Measurements from ENCODE around the gene SLC34A1. TPM values are rescaled to one million over a fixed set of nuclear protein-coding genes. Genes with fewer than 3 reads are reported as not detected.

Gene SLC34A1
- total RNA-seq, 6 donors from 2014 or later = not detected

- DNase-seq = peak; percentile 98 to 100
- TF ChIP-seq CTCF (IDR thresholded peaks at IDR 0.05) (peak in 2 of 6 experiments; percentile 9 to 20), POLR2A (IDR thresholded peaks at IDR 0.05) (peak in 3 of 4 donors; percentile 56 to 95 (median 58)), EP300 (IDR thresholded peaks at IDR 0.05) (no peak), POLR2AphosphoS5 (IDR thresholded peaks at IDR 0.05) (peak; percentile 78 to 79)
- H3K4me1 ChIP-seq = peaks cover 43 to 50% (median 47%) of the 10 kb centered on the region in 4 donors
- ATAC-seq (ENCODE audit: low FRiP score in 2 of 2) = peak; percentile 96 to 99
- peaks cover 0 to 8% (median 6%) of the 10 kb centered on the region in 4 donors for H3K36me3 ChIP-seq
- H3K9me3 ChIP-seq = no peaks in the 10 kb centered on the region
- H3K27ac ChIP-seq = peak overlapping the region; percentile 91 to 94 (median 92)
- no peaks in the 10 kb centered on the region for H3K27me3 ChIP-seq
- WGBS, 2 donors = 0% methylated on average over 20 to 52 of the region's 52 CpGs
- H3K4me3 ChIP-seq = peak overlapping the region; percentile 36 to 89 (median 60)
These were observed 41.7 kb downstream of the SLC34A1 start for GRCh38 chr5:177425801-177426565.

- H3K36me3 ChIP-seq = peaks cover 0 to 14% (median 12%) of the 10 kb centered on the region in 4 donors
- peak within 1 kb of the TSS; percentile 62 to 90 (median 85) for H3K4me3 ChIP-seq
- peak in 1 of 2 donors; percentile 0 for ATAC-seq (ENCODE audit: low FRiP score in 2 of 2)
- WGBS, 2 donors = 2% methylated on average over 25 to 41 of the region's 82 CpGs
- no peaks in the 10 kb centered on the region for H3K27me3 ChIP-seq
- no peaks in the 10 kb centered on the region for H3K9me3 ChIP-seq
- peak in 2 of 6 experiments; percentile 30 to 38 for TF ChIP-seq CTCF (IDR thresholded peaks at IDR 0.05)
- TF ChIP-seq POLR2A (IDR thresholded peaks at IDR 0.05) = peak in 3 of 4 donors; percentile 40 to 41 (median 40)
- no peak for TF ChIP-seq EP300 (IDR thresholded peaks at IDR 0.05)
- no peak for TF ChIP-seq POLR2AphosphoS5 (IDR thresholded peaks at IDR 0.05)
- DNase-seq = peak; percentile 57 to 95
- peaks cover 47 to 57% (median 53%) of the 10 kb centered on the region in 4 donors for H3K4me1 ChIP-seq
- H3K27ac ChIP-seq = peak within 1 kb of the TSS; percentile 91 to 94 (median 94)
These were observed 42.5 kb downstream of the SLC34A1 start, which contains the start of gene GRK6 for GRCh38 chr5:177426566-177427210. Gene GRK6 (plus strand): TSS chr5:177426676. CDS start chr5:177426846, 170 bp downstream.

GRCh38 chr5:177427211-177427822, 43.1 kb downstream of the SLC34A1 start:
- Histone ChIP-seq H3K9me3 (no peaks in the 10 kb centered on the region), H3K27me3 (no peaks in the 10 kb centered on the region), H3K4me3 (peak overlapping the region; percentile 62 to 90 (median 85)), H3K36me3 (peaks cover 2 to 21% (median 18%) of the 10 kb centered on the region in 4 donors), H3K4me1 (peaks cover 49 to 63% (median 57%) of the 10 kb centered on the region in 4 donors), H3K27ac (peak overlapping the region; percentile 90 to 94 (median 92))
- no peak for TF ChIP-seq POLR2A (IDR thresholded peaks at IDR 0.05)
- no peak for TF ChIP-seq POLR2AphosphoS5 (IDR thresholded peaks at IDR 0.05)
- TF ChIP-seq CTCF (IDR thresholded peaks at IDR 0.05) = no peak
- no peak for TF ChIP-seq EP300 (IDR thresholded peaks at IDR 0.05)
- ATAC-seq (ENCODE audit: low FRiP score in 2 of 2) (no peak), DNase-seq (no peak)
- 14% methylated on average over 11 of the region's 11 CpGs; no CpG with 5 or more reads in 1 of the 2 donors for WGBS, 2 donors

GRCh38 chr5:177427919-177428573, 43.8 kb downstream of the SLC34A1 start:
- ATAC-seq (ENCODE audit: low FRiP score in 2 of 2) = no peak
- peak overlapping the region; percentile 90 to 94 (median 92) for H3K27ac ChIP-seq
- TF ChIP-seq POLR2AphosphoS5 (IDR thresholded peaks at IDR 0.05) (no peak), POLR2A (IDR thresholded peaks at IDR 0.05) (no peak), EP300 (IDR thresholded peaks at IDR 0.05) (no peak), CTCF (IDR thresholded peaks at IDR 0.05) (no peak)
- WGBS, 2 donors = 57 to 64% methylated on average over 3 to 8 of the region's 11 CpGs
- peaks cover 52 to 67% (median 58%) of the 10 kb centered on the region in 4 donors for H3K4me1 ChIP-seq
- peak in 1 of 2 donors; percentile 59 for DNase-seq
- peaks cover 4 to 28% (median 25%) of the 10 kb centered on the region in 4 donors for H3K36me3 ChIP-seq
- no peaks in the 10 kb centered on the region for H3K9me3 ChIP-seq
- H3K27me3 ChIP-seq = no peaks in the 10 kb centered on the region
- peak overlapping the region in 3 of 4 donors; percentile 62 to 90 (median 89) for H3K4me3 ChIP-seq

All from upper lobe of left lung (tissue), 6 donors.